Testis (tissue), 2 donors: ENCODE results near the gene KRTAP9-8.

Experiments
- CTCF ChIP-seq, 3 experiments: fragments of 450-650 bp in 2 of 3; fragments of 200-600 bp in 1 of 3; sonication (generic) in 1 of 3; IDR thresholded peaks; one replicate each; pipeline ENCODE4 v1.5.1; 2016 to 2019; ENCODE audit warnings: antibody characterized with exemption in 3 of 3, mild to moderate bottlenecking in 2 of 3, moderate library complexity in 1 of 3
- POLR2A ChIP-seq: fragments of 450-650 bp; IDR thresholded peaks from one replicate; pipeline ENCODE4 v1.6.1; 2017; ENCODE audit warnings: antibody characterized with exemption, mild to moderate bottlenecking, moderate library complexity

- TF ChIP-seq POLR2A (no peak), CTCF (IDR thresholded peaks at IDR 0.05) (no peak)
Observed at GRCh38 chr17:41256291-41256685, 18.5 kb downstream of the KRTAP9-8 start.
